Endodermal cell (in vitro differentiated cells): ENCODE data around the gene TMEM30B. TPM values are rescaled to one million over a fixed set of nuclear protein-coding genes. Genes with fewer than 3 reads are reported as not detected.

ENCODE experiments used
- DNase-seq: peaks from one replicate; pipeline ENCODE4 v3.0.0-alpha.2; 2017
- H3K27ac ChIP-seq: 2 replicates; pipeline ENCODE4 v1.5.1; 2013; ENCODE audit warnings: mild to moderate bottlenecking, low read depth, low read length, moderate library complexity
- H3K27me3 ChIP-seq: 2 replicates; pipeline ENCODE4 v1.6.1; 2013; ENCODE audit warnings: mild to moderate bottlenecking, low read length, moderate library complexity; ENCODE audit not compliant: insufficient read depth, control insufficient read depth, poor library complexity, severe bottlenecking
- H3K36me3 ChIP-seq: 2 replicates; pipeline ENCODE4 v1.7.0; 2013; ENCODE audit warnings: mild to moderate bottlenecking, low read length, moderate library complexity; ENCODE audit not compliant: control insufficient read depth, insufficient read depth
- H3K4me1 ChIP-seq: one replicate; pipeline ENCODE4 v1.7.0; 2013; ENCODE audit warnings: low read length; ENCODE audit not compliant: control insufficient read depth, insufficient read depth
- H3K4me3 ChIP-seq: 2 replicates; pipeline ENCODE4 v1.5.1; 2013; ENCODE audit warnings: mild to moderate bottlenecking, low read length, moderate library complexity
- H3K9ac ChIP-seq: 2 replicates; pipeline ENCODE4 v1.6.1; 2013; ENCODE audit warnings: mild to moderate bottlenecking, low read length, moderate library complexity; ENCODE audit not compliant: poor library complexity, severe bottlenecking; ENCODE audit errors: extremely low read depth
- H3K9me3 ChIP-seq: 2 replicates; pipeline ENCODE4 v1.6.1; 2013; ENCODE audit warnings: mild to moderate bottlenecking, low read length, moderate library complexity; ENCODE audit not compliant: control insufficient read depth
- H3K27ac Mint-ChIP-seq: 2 replicates; pipeline ENCODE4 v1.8.0; 2020; ENCODE audit warnings: mixed read lengths
- H3K27me3 Mint-ChIP-seq: 2 replicates; pipeline ENCODE4 v1.8.0; 2021; ENCODE audit warnings: mild to moderate bottlenecking, mixed read lengths; ENCODE audit not compliant: insufficient read depth
- H3K36me3 Mint-ChIP-seq: 2 replicates; pipeline ENCODE4 v1.8.0; 2020; ENCODE audit warnings: low read depth, mixed read lengths
- H3K4me1 Mint-ChIP-seq: 2 replicates; pipeline ENCODE4 v1.8.0; 2020; ENCODE audit warnings: mixed read lengths
- H3K4me3 Mint-ChIP-seq: 2 replicates; pipeline ENCODE4 v1.8.0; 2020; ENCODE audit warnings: mild to moderate bottlenecking, moderate library complexity, mixed read lengths
- H3K9me3 Mint-ChIP-seq: 2 replicates; pipeline ENCODE4 v1.8.0; 2020; ENCODE audit warnings: mild to moderate bottlenecking, mixed read lengths
- CTCF ChIP-seq: fragments of 200-600 bp; sonication (generic); conservative IDR thresholded peaks from 2 replicates; pipeline ENCODE4 v1.5.0; 2021; ENCODE audit warnings: antibody characterized with exemption, mild to moderate bottlenecking
- WGBS, 2 experiments: methylation state at CpG; one replicate each; pipeline versions ENCODE4 v1.1.5 to v1.1.7; 2013; ENCODE audit warnings: missing lambda C conversion rate in 2 of 2, mixed read lengths in 1 of 2; ENCODE audit not compliant: insufficient coverage in 1 of 2, insufficient read length in 1 of 2; 5-methylcytosine and 5-hydroxymethylcytosine counted together
- total RNA-seq, 2 donors: library from RNA; stranded (reverse); fragmentation: NEBNext Ultra II Directional in 1 of 2; extraction: Animal tissue kit (Norgen Biotek cat#: 25700) in 1 of 2; gene quantifications; 2 replicates in 1 of 2; 3 replicates in 1 of 2; pipeline ENCODE4 v1.2.1, GENCODE V29; 2021

TMEM30B gene
- total RNA-seq, 2 donors from 2014 or later = 10.1 to 11.4 TPM

- H3K9ac ChIP-seq = no peak overlapping the region
- peak overlapping the region; percentile 69 for H3K4me3 Mint-ChIP-seq
- peaks cover 2% of the 10 kb centered on the region for H3K36me3 Mint-ChIP-seq
- H3K9me3 Mint-ChIP-seq = peaks cover 17% of the 10 kb centered on the region
- TF ChIP-seq CTCF = no peak
- peaks cover 29% of the 10 kb centered on the region for H3K27me3 Mint-ChIP-seq
- H3K27ac ChIP-seq = no peak overlapping the region
- no peaks in the 10 kb centered on the region for H3K4me1 ChIP-seq
- peaks cover 40% of the 10 kb centered on the region for H3K27me3 ChIP-seq
- H3K27ac Mint-ChIP-seq = no peak overlapping the region
- no peaks in the 10 kb centered on the region for H3K36me3 ChIP-seq
- H3K9me3 ChIP-seq = peaks cover 15% of the 10 kb centered on the region
- peak overlapping the region; percentile 79 for H3K4me3 ChIP-seq
- WGBS, 2 experiments = 42 to 44% methylated on average over 6 to 13 of the region's 13 CpGs
- peaks cover 9% of the 10 kb centered on the region for H3K4me1 Mint-ChIP-seq
- DNase-seq = peak; percentile 64
Measured at GRCh38 chr14:61322799-61323290, 41.7 kb upstream of the TMEM30B start.

- peaks cover 29% of the 10 kb centered on the region for H3K27me3 Mint-ChIP-seq
- H3K4me1 Mint-ChIP-seq = peaks cover 9% of the 10 kb centered on the region
- no peak overlapping the region for H3K27ac ChIP-seq
- H3K9ac ChIP-seq = peak overlapping the region; percentile 25
- peak; percentile 71 for DNase-seq
- peaks cover 40% of the 10 kb centered on the region for H3K27me3 ChIP-seq
- no peak overlapping the region for H3K27ac Mint-ChIP-seq
- WGBS, 2 experiments = 10 to 14% methylated on average over 10 to 63 of the region's 63 CpGs
- no peaks in the 10 kb centered on the region for H3K4me1 ChIP-seq
- peak overlapping the region; percentile 79 for H3K4me3 ChIP-seq
- H3K36me3 ChIP-seq = no peaks in the 10 kb centered on the region
- H3K9me3 Mint-ChIP-seq = peaks cover 17% of the 10 kb centered on the region
- H3K9me3 ChIP-seq = peaks cover 15% of the 10 kb centered on the region
- peaks cover 2% of the 10 kb centered on the region for H3K36me3 Mint-ChIP-seq
- no peak for TF ChIP-seq CTCF
- H3K4me3 Mint-ChIP-seq = peak overlapping the region; percentile 69
Measured at GRCh38 chr14:61322011-61322798, 41.1 kb upstream of the TMEM30B start.

- H3K9ac ChIP-seq = peak within 1 kb of the TSS; percentile 25
- H3K9me3 ChIP-seq = peaks cover 15% of the 10 kb centered on the region
- H3K36me3 ChIP-seq = no peaks in the 10 kb centered on the region
- H3K27me3 Mint-ChIP-seq = peaks cover 28% of the 10 kb centered on the region
- H3K4me1 ChIP-seq = no peaks in the 10 kb centered on the region
- 1 to 2% methylated on average over 8 to 61 of the region's 66 CpGs for WGBS, 2 experiments
- H3K4me1 Mint-ChIP-seq = peaks cover 9% of the 10 kb centered on the region
- peak; percentile 90 for DNase-seq
- peaks cover 40% of the 10 kb centered on the region for H3K27me3 ChIP-seq
- no peak within 1 kb of the TSS for H3K27ac Mint-ChIP-seq
- H3K36me3 Mint-ChIP-seq = no peaks in the 10 kb centered on the region
- H3K27ac ChIP-seq = no peak within 1 kb of the TSS
- peak within 1 kb of the TSS; percentile 79 for H3K4me3 ChIP-seq
- peaks cover 13% of the 10 kb centered on the region for H3K9me3 Mint-ChIP-seq
- H3K4me3 Mint-ChIP-seq = peak within 1 kb of the TSS; percentile 69
- TF ChIP-seq CTCF = peak; percentile 44
Measured at GRCh38 chr14:61321385-61322010, 40.4 kb upstream of the TMEM30B start, which contains the start of gene PRKCH. Gene PRKCH, plus strand, starts transcription at chr14:61321579. Its CDS starts 523 bp downstream, at chr14:61322102.
